HFFc6 (cell line): ENCODE data around the gene DNAH3. TPM values are rescaled to one million over a fixed set of nuclear protein-coding genes. Genes with fewer than 3 reads are reported as not detected.
A peak's percentile ranks its signal among the peaks of the same experiment; 100 is the strongest.

ENCODE experiments used
- DNase-seq: peaks from one replicate; pipeline ENCODE4 v3.0.0-alpha.2; 2018
- H3K27ac Mint-ChIP-seq: 2 replicates; pipeline ENCODE4 v1.8.0; 2020; ENCODE audit warnings: mild to moderate bottlenecking, mixed read lengths
- H3K27me3 Mint-ChIP-seq: 2 replicates; pipeline ENCODE4 v1.8.0; 2021; ENCODE audit warnings: mild to moderate bottlenecking, moderate library complexity, mixed read lengths; ENCODE audit not compliant: insufficient read depth
- H3K36me3 Mint-ChIP-seq: 2 replicates; pipeline ENCODE4 v1.8.0; 2021; ENCODE audit warnings: low read depth, mixed read lengths
- H3K4me1 Mint-ChIP-seq: 2 replicates; pipeline ENCODE4 v1.8.0; 2020; ENCODE audit warnings: low read depth, mixed read lengths
- H3K4me3 Mint-ChIP-seq: 2 replicates; pipeline ENCODE4 v1.8.0; 2020; ENCODE audit warnings: mild to moderate bottlenecking, moderate library complexity, mixed read lengths
- H3K9me3 Mint-ChIP-seq: 2 replicates; pipeline ENCODE4 v1.8.0; 2020; ENCODE audit warnings: mild to moderate bottlenecking, mixed read lengths
- CTCF ChIP-seq: fragments of 200-600 bp; sonication (generic); IDR thresholded peaks from 2 replicates; pipeline ENCODE4 v1.5.0; 2021; ENCODE audit warnings: antibody characterized with exemption, mild to moderate bottlenecking
- total RNA-seq, 6 experiments: library from RNA; stranded (reverse); fragmentation: NEBNext Ultra II Directional; extraction: Animal tissue kit (Norgen Biotek cat#: 25700); gene quantifications; 2 replicates in 1 of 6; 3 replicates in 5 of 6; pipeline ENCODE4 v1.2.3, GENCODE V29; 2021

The DNAH3 gene
- total RNA-seq, 6 experiments from 2014 or later: not detected

- H3K4me3 Mint-ChIP-seq: peak overlapping the region; percentile 89
- peak overlapping the region; percentile 97 for H3K27ac Mint-ChIP-seq
- TF ChIP-seq CTCF: no peak
- H3K4me1 Mint-ChIP-seq: peaks cover 82% of the 10 kb centered on the region
- no peaks in the 10 kb centered on the region for H3K9me3 Mint-ChIP-seq
- H3K27me3 Mint-ChIP-seq: peaks cover 2% of the 10 kb centered on the region
- DNase-seq: peak; percentile 35
- H3K36me3 Mint-ChIP-seq: peaks cover 33% of the 10 kb centered on the region
These were observed 249.1 kb downstream of the DNAH3 start for GRCh38 chr16:20901436-20902112.

GRCh38 chr16:20901068-20901435 is 249.6 kb downstream of the DNAH3 start:
- Mint-ChIP-seq H3K4me3 (peak overlapping the region; percentile 89), H3K9me3 (no peaks in the 10 kb centered on the region), H3K36me3 (peaks cover 35% of the 10 kb centered on the region), H3K4me1 (peaks cover 80% of the 10 kb centered on the region), H3K27ac (peak overlapping the region; percentile 97), H3K27me3 (peaks cover 2% of the 10 kb centered on the region)
- no peak for TF ChIP-seq CTCF
- DNase-seq: no peak

DNA sequence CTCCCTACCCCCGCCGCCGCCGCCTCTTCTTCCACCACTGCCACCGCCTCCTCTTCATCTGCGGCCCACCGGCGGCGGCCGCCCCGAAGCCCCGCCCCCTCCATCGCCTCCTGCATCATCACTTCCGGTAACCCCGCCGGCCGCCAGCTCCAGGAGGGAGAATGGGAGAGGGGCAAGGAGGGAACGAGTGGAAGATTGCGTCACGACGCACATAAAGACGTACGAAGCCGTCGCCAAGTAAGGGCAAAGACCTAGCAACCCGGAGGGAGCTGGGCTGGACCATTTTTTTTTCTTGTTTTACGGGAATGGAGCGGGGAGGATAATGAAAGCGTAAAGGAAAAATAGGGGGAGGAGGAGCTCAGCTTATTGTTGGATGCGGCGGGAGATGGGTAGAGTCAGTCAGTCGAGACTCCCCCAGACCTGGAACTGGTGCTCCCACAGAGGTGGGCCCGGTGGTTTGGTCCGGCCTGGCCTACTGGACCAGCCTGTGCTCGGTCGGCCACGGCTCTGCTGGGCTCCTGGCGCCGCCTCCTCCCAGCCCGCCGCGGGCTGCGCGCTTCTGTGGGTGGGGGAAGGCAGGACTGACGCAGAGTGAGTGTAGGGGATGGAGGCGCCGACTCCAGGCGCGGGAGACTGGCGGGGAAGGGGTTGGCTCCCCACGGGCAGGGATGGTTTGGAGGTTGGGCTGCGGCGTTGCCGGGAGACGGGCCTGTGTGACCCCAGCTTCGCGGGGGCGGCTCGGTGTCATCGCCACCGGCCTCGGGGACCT is 250.2 kb downstream of the DNAH3 start, which contains the start of the genes DCUN1D3 and LYRM1:
TSS of gene DCUN1D3 (minus strand) at position 60 of the 769 bp plus-strand sequence. CDS start 37,820 bp downstream, outside the sequence.
TSS of gene LYRM1 (plus strand) at position 473 of the 769 bp plus-strand sequence. CDS start 14,785 bp downstream, outside the sequence.
- Mint-ChIP-seq H3K4me3 (peak within 1 kb of the TSS; percentile 89), H3K27ac (peak within 1 kb of the TSS; percentile 97), H3K36me3 (peaks cover 38% of the 10 kb centered on the region), H3K27me3 (peaks cover 2% of the 10 kb centered on the region), H3K9me3 (no peaks in the 10 kb centered on the region), H3K4me1 (peaks cover 77% of the 10 kb centered on the region)
- peak; percentile 99 for DNase-seq
- TF ChIP-seq CTCF: no peak

DNA sequence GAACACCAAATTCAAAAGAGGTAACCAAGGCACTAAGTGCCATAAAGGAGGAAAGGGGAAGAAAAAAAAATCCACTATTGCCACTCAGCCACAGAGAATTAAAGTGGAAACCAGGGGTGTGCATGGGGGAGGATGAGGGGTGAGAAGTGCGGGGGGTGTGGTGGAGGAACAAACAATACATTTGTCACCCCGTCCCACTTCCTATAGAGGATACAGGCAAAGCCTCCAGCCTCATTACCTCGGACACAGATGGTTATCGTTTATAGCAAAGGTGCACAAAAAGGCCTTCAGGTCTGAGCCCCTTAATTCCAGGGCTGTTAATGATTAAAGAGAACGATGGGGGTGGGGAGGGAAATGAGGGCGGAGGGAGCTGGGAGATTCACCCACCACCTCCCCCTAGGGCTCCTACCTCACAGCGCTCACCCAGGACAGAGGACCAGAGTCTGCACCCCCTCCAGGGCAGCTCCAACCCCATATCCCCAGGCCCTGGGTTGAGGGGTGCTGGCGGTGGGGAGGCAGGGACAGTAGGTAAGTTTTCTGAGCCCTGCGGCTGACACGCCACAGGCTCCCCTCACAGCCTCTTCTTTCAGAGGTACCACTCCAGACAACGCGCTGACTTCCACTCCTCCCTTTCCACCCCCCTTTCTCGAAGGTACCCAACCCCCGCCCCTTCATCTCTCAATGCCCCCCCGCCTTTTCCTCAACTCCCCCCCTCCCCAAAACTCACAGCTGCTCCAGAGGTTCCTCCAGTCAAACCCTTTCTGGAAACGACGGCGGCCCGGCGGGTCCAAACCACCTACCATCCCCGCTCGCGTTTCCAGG is 251.0 kb downstream of the DNAH3 start:
- Mint-ChIP-seq H3K27me3 (peaks cover 2% of the 10 kb centered on the region), H3K4me3 (peak overlapping the region; percentile 89), H3K4me1 (peaks cover 71% of the 10 kb centered on the region), H3K36me3 (peaks cover 42% of the 10 kb centered on the region), H3K9me3 (no peaks in the 10 kb centered on the region), H3K27ac (peak overlapping the region; percentile 97)
- DNase-seq: no peak
- peak; percentile 7; the same call in 1 of the 2 replicates for TF ChIP-seq CTCF

- peak; percentile 85 for DNase-seq
- H3K4me1 Mint-ChIP-seq: peaks cover 65% of the 10 kb centered on the region
- peak overlapping the region; percentile 97 for H3K27ac Mint-ChIP-seq
- H3K4me3 Mint-ChIP-seq: peak overlapping the region; percentile 89
- TF ChIP-seq CTCF: no peak
- no peaks in the 10 kb centered on the region for H3K9me3 Mint-ChIP-seq
- peaks cover 2% of the 10 kb centered on the region for H3K27me3 Mint-ChIP-seq
- peaks cover 44% of the 10 kb centered on the region for H3K36me3 Mint-ChIP-seq
These were observed 251.6 kb downstream of the DNAH3 start for GRCh38 chr16:20899071-20899470.
